Fibroblast of villous mesenchyme (primary cell): Measurements from ENCODE around the gene KCTD19. TPM values are rescaled to one million over a fixed set of nuclear protein-coding genes. Genes with fewer than 3 reads are reported as not detected.
"Not testable (repeated sequence)": the region's sequence is repeated elsewhere in the genome, so short reads cannot be mapped to it uniquely, and the experiment has no call there.

Experiments
- DNase-seq: peaks from one replicate; pipeline ENCODE4 v3.0.0-alpha.2; 2010; ENCODE audit warnings: low read depth
- H3K4me3 ChIP-seq: 2 replicates; pipeline ENCODE4 v1.5.1; 2011; ENCODE audit warnings: low read depth, mild to moderate bottlenecking, low read length
- total RNA-seq: library from RNA; depleted of rRNA; stranded (reverse); fragments of >200 nt; gene quantifications from 2 replicates; pipeline ENCODE4 v1.2.3, GENCODE V29; 2012
- TF ChIP-seq, protein P1 (sequence below): IDR thresholded peaks from 2 replicates; pipeline ENCODE4 v1.5.1; 2012; ENCODE audit warnings: low read depth, mild to moderate bottlenecking, low read length; ENCODE audit not compliant: insufficient read depth

Gene KCTD19
- total RNA-seq, 1 donor: under 0.01 TPM

DNA sequence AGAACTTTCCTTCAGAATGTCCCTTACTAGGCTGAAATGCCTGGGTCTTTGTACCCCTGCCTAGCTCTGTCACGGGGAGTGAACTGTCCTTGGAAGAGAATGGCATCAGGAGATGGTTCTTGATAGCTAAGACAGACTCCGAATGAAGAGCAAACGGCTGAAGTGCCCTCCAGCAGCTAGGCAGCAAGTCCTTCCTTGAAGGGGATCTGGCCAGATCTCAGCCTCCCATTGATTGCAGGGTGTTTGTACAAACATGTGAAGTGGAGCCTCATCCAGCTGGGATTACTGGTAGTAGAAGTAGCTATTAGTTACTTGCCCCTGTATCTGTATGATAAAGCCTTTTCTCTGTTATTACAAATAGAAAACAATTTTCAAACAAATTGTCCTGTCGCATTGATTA is 31.0 kb upstream of the KCTD19 start:
- H3K4me3 ChIP-seq: no peak overlapping the region
- no peak for DNase-seq
- TF ChIP-seq, protein P1, sequence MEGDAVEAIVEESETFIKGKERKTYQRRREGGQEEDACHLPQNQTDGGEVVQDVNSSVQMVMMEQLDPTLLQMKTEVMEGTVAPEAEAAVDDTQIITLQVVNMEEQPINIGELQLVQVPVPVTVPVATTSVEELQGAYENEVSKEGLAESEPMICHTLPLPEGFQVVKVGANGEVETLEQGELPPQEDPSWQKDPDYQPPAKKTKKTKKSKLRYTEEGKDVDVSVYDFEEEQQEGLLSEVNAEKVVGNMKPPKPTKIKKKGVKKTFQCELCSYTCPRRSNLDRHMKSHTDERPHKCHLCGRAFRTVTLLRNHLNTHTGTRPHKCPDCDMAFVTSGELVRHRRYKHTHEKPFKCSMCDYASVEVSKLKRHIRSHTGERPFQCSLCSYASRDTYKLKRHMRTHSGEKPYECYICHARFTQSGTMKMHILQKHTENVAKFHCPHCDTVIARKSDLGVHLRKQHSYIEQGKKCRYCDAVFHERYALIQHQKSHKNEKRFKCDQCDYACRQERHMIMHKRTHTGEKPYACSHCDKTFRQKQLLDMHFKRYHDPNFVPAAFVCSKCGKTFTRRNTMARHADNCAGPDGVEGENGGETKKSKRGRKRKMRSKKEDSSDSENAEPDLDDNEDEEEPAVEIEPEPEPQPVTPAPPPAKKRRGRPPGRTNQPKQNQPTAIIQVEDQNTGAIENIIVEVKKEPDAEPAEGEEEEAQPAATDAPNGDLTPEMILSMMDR: no peak

GRCh38 chr16:67356396-67356795 is 29.9 kb upstream of the KCTD19 start:
- no peak overlapping the region for H3K4me3 ChIP-seq
- TF ChIP-seq, protein P1: no peak
- DNase-seq: no peak

DNA sequence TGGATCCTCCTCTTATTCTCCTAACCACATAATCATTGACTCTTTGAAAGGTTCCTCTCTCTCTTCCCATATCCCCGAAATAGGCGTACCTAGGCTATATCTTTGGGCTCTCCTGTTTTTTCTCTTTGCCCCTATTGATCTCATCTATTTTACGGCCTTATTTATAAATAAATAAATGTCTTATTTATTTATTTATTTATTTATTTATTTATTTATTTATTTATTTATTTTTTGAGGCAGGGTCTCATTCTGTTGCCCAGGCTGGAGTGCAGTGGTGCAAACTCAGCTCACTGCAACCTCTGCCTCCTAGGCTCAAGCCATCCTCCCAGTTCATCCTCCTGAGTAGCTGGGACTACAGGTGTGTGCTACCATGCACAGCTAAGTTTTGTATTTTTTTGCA is 25.9 kb upstream of the KCTD19 start:
- DNase-seq, H3K4me3 ChIP-seq: not testable (repeated sequence)

DNA sequence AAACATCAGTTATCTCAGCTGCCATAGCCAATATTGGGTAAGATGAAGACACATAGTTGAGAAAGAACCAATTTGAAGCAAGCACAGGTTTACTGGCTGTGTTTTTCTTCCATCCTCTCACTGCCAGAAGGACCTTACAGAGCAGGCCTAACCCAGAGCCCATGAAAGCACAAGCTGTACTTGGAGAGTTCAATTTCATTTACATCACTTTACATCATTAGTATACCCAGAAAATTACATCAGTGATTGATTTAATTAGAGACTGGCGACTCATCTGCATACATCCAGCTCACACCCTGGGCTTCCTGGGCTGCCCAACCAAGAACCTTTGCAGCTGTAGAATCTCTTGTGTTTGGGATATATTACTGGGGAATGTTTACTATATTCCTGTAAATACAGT is 23.8 kb upstream of the KCTD19 start:
- DNase-seq: no peak
- TF ChIP-seq, protein P1: no peak
- no peak overlapping the region for H3K4me3 ChIP-seq

- TF ChIP-seq, protein P1: peak; percentile 50
- H3K4me3 ChIP-seq: no peak overlapping the region
- peak; percentile 38 for DNase-seq
Measured at GRCh38 chr16:67349172-67349571, 22.6 kb upstream of the KCTD19 start.

DNA sequence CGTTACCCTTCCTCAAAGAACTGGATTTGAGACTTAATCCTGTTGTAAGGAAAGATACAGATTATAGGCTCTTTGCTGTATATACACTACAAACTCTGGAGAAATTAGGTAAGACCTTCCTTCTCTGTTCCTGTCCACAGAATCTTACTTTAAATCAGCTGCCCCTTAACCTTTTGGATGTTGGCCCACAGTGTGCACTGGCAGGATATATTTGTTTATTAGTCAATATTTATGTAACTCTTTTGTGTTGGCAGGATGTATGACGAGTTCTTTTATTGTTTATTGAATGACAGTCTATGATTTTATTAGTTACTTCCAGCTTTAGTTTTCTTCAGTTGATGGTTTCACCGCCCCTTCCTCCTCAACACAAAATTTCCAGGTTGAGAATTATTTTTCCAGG is 19.8 kb upstream of the KCTD19 start:
- TF ChIP-seq, protein P1: no peak
- no peak for DNase-seq
- no peak overlapping the region for H3K4me3 ChIP-seq

DNA sequence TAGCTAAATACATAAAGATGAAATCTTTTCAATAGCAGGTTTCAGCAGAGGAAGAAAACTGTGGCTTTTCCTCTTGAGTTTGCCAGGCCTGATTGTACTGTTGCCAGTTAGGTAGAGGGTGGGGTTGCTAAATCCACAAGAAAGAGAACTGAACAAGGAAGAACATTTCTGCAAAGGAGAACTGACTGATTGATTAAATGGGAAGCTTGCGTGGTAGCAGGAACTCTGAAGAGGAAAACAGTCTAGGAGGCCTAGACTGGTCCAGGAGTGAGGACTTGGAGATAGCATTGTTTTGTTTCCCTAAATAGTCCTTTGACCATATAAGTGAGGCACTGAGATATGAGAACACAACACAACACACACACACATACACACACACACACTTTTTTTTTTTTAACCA is 18.9 kb upstream of the KCTD19 start:
- no peak overlapping the region for H3K4me3 ChIP-seq

More for the DNA sequence above, 18.9 kb upstream of the KCTD19 start:
- DNase-seq: no peak
- TF ChIP-seq, protein P1: no peak
